ENCODE measurements around the gene EXT2.

Gene EXT2

DNA sequence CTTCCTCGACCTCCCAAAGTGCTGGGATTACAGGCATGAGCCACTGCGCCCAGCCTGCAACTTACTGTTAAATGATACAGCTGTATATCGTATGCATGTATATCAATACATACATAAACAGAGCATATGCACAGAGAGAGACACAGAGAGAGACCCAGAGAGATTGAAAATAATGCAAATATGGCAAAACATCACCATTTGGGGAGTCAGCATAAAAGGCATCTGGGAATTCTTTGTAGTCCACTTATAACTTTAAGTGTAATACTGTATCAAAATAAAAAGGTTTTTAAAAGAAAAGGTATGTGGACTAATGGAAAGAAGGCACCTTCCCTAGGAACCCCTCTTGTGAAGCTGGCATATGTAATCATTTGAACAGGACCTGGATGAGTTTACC lies 192.7 kb downstream of the EXT2 start:
- H3K36me3 ChIP-seq (ENCODE audit: control insufficient read depth, low read length), result no peaks in the 10 kb centered on the region
- H3K27me3 ChIP-seq (ENCODE audit: control insufficient read depth, low read length), result no peaks in the 10 kb centered on the region
- H3K4me3 ChIP-seq (ENCODE audit: low read length), result no peak overlapping the region
- no peaks in the 10 kb centered on the region for H3K9me2 ChIP-seq (replicated peaks; ENCODE audit: control insufficient read depth, low read length)
- H3K4me1 ChIP-seq (ENCODE audit: control insufficient read depth, low read length), result no peaks in the 10 kb centered on the region
- TF ChIP-seq CTCF (IDR thresholded peaks at IDR 0.05; ENCODE audit: low read depth, low read length, poor library complexity, severe bottlenecking) (no peak), EZH2phosphoT487 (IDR thresholded peaks at IDR 0.05; ENCODE audit: borderline replicate concordance, low read length) (no peak)
- no peaks in the 10 kb centered on the region for H3F3A ChIP-seq (ENCODE audit: control insufficient read depth, insufficient read depth)
- H3K27ac ChIP-seq (ENCODE audit: low read depth, low read length), result no peak overlapping the region
- H3K79me2 ChIP-seq (ENCODE audit: control insufficient read depth, low read length), result no peaks in the 10 kb centered on the region
- H3K9me3 ChIP-seq (ENCODE audit: control insufficient read depth, insufficient read depth, low read length), result no peaks in the 10 kb centered on the region
- no peak overlapping the region for H3K4me2 ChIP-seq (ENCODE audit: low read length)
- H4K20me1 ChIP-seq (ENCODE audit: control insufficient read depth, insufficient read depth, low read depth, low read length), result no peaks in the 10 kb centered on the region

DNA sequence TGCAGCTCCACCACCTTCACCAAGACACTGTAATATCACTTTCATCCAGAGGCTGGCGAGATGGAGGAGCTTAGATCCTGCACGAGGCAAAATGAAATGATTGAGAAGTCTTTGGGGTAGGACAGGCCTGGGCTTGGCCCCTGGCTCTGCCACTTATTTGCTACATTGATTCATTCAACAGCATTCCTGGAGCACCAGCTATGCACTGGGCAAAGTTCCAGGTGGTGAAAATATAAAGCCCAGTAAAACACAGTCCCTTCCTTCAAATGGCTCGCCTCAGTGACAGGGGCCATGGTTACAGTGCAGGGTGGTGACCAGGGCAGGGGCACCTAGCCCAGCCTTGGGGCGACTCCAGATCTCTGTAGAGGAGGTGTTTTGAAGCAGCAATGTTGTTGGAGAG lies 194.7 kb downstream of the EXT2 start:
- Histone ChIP-seq H3K36me3 (ENCODE audit: control insufficient read depth, low read length) (no peaks in the 10 kb centered on the region), H3K9me3 (ENCODE audit: control insufficient read depth, insufficient read depth, low read length) (no peaks in the 10 kb centered on the region), H3K27ac (ENCODE audit: low read depth, low read length) (no peak overlapping the region), H3K4me1 (ENCODE audit: control insufficient read depth, low read length) (no peaks in the 10 kb centered on the region), H3K9me2 (replicated peaks; ENCODE audit: control insufficient read depth, low read length) (no peaks in the 10 kb centered on the region), H3F3A (ENCODE audit: control insufficient read depth, insufficient read depth) (no peaks in the 10 kb centered on the region), H3K4me3 (ENCODE audit: low read length) (no peak overlapping the region), H3K4me2 (ENCODE audit: low read length) (no peak overlapping the region), H4K20me1 (ENCODE audit: control insufficient read depth, insufficient read depth, low read depth, low read length) (no peaks in the 10 kb centered on the region), H3K27me3 (ENCODE audit: control insufficient read depth, low read length) (no peaks in the 10 kb centered on the region), H3K79me2 (ENCODE audit: control insufficient read depth, low read length) (no peaks in the 10 kb centered on the region)
- no peak for TF ChIP-seq EZH2phosphoT487 (IDR thresholded peaks at IDR 0.05; ENCODE audit: borderline replicate concordance, low read length)

All from DOHH2 (cell line).